SKM-1 treated with dmso at 0.1 percent for 144 hours (cell line): Measurements from ENCODE around the gene SAMD8.
A peak's percentile ranks its signal among the peaks of the same experiment; 100 is the strongest.
"Not testable (repeated sequence)": the region's sequence is repeated elsewhere in the genome, so short reads cannot be mapped to it uniquely, and the experiment has no call there.

ENCODE experiments used
- DNase-seq: peaks from one replicate; lab custom pipeline; 2025; ENCODE audit not compliant: unreplicated experiment; lab: John Stamatoyannopoulos, UW

Gene SAMD8

DNA sequence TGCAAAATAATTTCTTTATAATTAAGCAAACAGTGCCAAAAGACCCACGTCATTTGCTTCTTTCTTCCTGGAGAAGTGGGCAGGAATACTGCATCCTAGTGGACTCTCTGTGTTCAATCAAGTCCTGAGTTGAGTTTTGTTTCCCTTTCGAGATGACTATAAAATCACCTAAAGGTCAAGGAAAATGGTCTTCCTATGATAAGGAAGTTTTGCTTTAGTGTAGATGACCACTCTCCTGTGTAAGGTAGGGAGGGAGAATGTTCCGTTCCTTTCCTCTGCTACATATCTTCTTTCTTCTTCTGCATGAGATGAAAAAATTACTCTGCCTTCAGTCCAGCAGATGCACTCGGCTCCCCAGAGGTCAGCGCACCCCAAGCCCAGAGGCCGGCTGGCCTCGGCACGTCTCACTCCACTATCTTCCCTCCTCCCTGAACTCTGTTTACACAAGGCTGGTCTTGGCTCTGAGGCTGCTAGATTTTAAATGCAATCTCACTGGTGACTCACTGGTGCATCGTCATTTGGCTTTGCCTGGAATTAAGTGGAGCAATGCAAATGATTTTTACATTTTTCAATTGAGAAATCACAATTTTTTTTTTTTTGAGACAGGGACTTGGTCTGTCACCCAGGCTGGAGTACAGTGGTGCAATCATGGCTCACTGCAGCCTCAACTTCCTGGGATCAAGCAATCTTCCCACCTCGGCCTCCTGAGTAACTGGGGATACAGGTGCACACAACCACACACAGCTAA lies 80.5 kb downstream of the SAMD8 start:
- no peak for DNase-seq

DNA sequence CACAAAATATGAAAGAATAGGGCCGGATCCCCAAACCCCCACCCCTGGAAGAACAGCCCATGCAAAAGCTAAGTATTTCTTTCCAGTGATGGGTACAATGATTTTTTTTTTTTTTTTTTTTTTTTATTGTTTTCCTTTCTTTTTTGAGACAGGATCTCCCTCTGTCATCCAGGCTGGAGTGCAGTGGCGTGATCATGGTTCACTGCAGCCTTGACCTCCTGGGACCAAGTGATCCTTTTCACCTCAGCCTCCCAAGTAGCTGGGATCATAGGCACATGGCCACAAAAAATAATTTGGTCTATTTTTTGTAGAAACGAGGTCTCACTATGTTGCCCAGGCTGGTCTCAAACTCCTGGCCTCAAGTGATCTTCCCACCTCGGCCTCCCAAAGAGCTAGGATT lies 83.2 kb downstream of the SAMD8 start:
- DNase-seq: not testable (repeated sequence)

DNA sequence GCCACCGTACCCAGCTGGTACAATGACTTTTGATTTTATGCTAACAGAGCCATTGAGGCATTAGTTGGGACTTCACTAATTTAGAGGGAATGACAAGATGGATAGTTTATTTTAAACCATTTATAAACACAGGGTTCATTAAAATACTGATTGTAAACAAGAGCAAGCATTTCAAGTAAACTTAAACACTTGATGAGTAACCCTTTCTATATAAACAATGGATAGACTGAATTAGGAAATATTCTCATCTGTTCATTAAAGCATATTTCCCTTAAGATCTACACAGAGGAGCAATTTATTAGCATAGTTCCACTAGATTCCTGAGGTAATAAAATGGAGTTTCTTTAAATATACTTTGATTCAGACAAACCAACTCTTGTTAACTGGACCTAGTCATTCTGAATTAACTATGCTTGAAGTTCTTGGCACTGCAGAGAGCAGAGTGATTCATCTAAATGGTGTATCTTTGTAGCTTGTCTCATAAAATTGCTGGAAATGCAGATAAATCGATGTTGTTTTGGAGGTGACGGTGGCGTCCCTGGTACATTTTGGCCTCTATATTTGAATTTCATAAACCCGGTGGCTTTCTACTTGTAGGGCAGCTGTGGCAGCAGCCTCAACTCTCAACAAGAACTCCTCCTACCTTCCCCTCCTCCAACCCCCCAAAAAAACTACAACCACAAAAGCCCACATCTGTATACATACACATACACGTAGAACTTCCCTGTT lies 83.7 kb downstream of the SAMD8 start:
- no peak for DNase-seq

DNA sequence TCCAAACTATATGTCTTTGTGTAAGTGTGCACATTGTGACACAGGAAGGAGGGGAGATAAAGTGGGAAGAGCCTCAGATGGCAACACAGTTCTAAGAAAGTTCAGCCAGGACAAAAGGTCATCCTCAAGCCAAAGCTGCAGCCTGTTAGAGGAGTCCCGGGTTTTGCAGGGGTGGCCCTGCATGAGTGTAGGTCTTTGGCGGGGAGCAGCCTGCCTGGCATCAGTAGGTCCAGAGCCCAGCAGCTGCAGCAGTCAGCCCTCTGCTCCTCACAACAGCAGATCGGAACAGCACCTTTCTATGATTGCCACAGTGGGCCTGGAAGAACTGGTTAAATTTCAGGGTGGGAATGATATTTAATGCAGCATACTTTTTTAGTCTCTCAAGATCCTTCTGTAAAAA lies 85.6 kb downstream of the SAMD8 start:
- no peak for DNase-seq

DNA sequence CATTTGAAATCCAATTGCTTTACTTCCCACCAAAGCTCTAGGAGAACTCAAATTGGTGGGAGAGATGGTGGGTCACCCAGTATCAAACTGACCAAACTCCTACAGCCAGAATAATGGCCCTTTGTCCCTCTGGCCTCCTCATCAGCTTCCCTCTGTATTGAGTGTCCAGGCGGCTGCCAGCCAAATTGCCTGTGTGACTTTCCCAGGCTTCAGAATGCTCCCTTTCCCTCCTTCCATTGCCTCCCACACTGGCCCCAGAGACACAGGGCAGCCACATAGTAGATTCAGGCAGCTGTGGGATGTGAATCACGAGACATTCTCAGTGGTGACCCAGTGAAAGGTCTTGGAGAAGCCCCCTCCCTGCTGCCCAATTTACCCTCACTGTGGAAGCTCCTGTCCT lies 86.5 kb downstream of the SAMD8 start:
- no peak for DNase-seq

DNA sequence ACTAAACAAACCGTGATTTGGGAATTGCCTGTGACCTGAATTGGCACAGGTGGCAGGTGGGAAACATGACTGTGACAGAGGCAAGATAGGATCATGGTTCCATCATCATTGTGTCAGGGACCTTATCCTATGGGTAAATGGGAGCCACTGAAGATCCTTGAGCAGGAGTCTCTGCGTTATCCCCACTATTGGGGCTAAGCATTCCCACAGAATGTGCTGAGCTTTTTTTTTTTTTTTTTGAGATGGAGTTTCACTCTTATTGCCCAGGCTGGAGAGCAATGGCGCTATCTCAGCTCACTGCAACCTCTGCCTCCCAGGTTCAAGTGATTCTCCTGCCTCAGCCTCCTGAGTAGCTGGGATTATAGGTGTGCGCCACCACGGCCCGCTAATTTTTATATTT lies 88.5 kb downstream of the SAMD8 start:
- DNase-seq: not testable (repeated sequence)

DNA sequence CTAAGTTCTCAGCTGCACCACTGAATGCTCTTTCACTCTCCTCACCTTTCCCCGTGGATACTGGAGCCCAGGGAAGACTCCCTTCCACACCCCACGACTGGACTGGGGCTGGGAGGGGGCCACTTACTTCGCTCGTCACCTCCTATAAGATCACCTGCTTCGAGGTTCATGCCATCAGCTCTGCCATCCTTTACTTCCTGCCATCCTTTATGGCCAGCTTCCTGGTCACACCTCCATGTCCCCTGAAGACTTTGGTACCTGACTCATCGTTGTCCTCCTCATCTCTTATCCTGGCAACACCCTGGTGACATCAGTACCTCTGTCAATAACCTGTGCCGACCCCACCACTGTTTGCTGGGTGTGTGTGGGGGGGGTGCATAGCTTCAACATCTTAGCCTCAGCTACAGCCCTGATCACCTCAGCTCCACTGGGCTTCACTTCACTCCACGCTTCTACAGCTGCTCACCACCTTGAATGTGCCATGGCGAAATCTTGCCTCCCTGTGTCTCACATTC lies 90.4 kb downstream of the SAMD8 start:
- DNase-seq: no peak

DNA sequence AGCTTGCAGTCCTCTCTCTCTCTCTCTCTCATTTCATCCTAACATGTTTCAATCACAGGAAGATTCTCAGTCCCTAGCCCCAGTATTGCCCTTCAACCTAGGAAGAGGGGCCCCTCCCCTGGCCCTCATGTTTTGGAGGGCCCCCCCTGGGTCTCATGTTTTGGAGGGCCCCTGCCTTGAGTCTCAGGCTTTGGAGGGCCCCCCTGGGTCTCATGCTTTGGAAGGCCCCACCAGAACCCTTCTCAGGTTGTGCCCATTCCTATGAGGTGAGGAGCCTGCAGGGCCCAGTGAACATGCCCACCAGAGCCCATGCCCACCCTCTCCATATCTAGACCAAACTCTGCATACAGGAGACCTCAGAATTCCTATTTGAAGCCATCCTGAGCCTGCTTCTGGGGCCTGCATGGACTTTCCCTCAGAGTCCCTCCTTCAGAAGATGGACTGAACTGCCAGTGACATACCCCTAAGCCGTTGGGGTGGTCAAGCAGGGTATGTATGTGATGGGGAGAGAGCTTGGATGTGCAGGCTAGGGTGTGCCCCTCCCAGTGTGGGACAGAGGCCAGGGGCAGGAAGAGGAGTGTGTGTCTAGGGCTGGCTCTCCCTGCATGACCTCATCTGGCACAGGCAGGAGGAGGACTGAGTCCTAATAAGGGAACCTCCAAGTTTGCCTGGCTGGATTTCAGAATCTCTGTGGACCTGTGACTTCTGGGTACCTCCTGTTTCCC lies 91.0 kb downstream of the SAMD8 start:
- DNase-seq: no peak

DNA sequence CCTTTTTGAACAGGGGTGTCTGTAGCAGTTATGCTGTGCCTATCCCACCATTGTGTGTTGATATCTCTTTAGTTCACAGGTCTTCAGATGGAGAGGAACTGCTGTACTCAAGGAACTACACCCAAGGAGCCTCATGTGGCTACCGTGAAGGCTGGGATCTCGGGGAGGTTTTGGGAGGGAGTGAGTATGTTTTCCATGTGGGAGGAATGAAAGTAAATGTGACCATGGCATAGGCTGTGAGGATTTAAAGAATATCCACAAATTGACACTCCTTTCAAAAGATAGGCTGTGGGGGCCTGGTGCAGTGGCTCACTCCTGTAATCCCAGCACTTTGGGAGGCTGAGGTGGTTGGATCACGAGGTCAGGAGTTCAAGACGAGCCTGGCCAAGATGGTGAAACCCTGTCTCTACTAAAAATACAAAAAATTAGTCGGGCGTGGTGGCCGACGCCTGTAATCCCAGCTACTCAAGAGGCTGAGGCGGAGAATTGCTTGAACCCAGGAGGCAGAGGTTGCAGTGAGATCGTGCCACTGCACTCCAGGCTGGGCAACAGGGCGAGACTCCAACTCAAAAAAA lies 91.7 kb downstream of the SAMD8 start:
- not testable (repeated sequence) for DNase-seq

DNA sequence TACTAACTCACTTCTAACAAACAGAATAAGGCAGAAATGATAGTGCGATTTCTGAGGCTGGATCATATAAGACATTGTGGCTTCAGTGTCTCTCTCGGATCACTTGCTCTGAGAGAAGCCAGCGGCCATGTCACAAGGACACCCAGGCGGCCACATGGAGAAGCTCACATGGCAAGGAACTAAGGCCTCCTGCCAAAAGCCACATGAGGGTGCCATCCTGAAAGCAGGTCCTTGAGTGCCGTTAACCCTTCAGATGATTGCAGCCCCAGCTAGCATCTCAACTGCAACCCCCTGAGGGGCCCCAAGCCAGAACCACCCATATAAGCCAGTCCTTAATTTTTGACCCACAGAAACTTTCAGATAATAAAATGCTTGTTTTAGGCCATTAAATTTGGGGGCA lies 92.3 kb downstream of the SAMD8 start:
- no peak for DNase-seq

DNA sequence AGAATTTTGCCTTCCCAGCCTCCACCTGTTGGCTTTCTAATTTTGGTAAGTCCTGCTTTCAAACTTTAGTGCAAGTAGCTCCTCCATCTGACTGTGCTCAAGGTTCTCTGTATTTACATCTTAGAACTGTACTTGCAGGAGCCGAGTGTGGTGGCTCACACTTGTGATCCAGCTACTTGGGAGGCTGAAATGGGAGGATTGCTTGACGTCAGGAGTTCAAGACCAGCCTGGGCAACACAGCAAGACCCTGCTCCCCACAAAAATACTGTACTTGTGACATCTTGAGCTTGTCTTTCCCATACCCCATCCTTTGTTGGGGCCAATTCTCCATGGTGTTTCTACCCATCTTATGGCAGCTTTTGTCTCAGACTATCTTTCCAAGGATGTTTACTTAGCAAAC lies 94.5 kb downstream of the SAMD8 start:
- no peak for DNase-seq

DNA sequence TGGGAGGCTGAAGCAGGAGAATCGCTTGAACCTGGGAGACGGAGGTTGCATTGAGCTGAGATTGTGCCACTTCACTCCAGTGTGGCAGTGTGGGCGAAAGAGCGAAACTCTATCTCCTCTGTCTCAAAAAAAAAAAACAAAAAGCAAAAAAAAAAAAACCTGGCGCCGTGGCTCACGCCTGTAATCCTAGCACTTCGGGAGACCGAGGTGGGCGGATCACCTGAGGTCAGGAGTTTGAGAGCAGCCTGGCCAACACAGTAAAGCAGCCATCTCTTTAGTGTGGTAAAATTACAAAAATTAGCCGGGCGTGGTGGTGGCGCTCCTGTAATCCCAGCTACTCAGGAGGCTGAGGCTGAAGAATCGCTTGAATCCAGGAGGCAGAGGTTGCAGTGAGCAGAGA lies 95.2 kb downstream of the SAMD8 start:
- not testable (repeated sequence) for DNase-seq

DNA sequence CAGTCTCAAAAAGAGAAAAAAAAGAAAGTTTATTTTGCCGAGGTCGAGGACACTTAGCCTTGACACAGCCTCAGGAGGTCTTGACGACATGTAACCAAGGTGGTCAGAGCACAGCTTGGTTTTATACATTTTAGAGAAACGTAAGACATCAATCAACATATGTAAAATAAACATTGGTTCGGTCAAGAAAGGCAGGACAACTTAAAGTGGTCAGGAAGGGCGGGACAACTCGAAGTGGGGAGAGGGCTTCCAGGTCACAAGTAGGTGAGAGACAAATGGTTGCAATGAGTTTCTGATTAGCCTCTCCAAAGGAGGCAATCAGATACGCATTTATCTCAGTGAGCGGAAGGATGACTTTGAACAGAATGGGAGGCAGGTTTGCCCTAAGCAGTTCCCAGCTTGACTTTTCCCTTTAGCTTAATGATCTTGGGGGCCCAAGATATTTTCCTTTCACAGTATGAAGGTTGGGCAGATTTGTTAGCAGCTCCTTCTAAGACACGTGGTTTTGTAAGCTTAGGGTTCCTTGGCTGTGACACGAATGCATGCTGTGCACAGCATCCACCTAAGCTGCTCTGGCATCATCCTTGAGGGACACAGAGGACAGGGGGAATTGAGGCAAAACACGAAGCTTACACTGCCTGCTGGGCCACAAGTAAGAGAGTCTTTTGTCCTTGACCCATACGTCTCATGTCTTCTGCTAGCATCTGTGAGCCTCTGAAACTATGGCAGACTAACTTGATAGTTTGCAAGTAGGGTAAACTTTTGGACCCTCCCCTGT lies 95.8 kb downstream of the SAMD8 start:
- DNase-seq: no peak

DNA sequence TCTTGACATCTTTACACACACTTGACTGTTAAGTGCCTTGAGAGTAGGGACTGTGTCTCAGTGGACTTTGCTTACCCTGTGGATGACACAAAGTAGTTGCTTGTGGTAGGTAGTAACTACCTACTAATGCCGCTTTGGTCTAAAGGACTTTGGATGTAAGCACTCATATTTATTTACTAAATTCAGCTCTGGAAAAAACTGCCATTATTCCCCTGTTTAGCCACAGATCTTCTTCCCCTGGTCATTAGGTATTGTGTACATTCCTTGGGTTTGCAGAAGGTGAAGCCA lies 96.3 kb downstream of the SAMD8 start:
- DNase-seq: no peak

DNA sequence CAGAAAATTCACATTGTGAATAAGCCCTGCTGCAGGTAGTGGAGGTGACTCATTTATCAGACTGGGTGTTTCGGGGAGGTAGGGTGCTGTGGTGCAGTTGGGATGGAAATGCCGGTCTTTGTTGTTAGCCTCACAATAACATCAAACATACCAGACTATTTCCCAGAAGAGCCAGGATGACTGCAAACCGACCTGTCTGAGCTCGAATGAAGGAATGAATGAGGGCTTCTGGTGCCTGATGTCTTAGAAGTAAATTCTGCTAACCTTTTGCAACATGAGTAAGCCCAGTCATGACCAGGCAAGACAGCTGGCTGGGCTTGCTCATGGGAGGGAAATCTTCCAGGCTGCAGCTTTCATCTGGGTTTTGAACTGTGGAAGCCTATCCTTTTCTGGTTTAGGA lies 96.7 kb downstream of the SAMD8 start:
- DNase-seq: no peak

DNA sequence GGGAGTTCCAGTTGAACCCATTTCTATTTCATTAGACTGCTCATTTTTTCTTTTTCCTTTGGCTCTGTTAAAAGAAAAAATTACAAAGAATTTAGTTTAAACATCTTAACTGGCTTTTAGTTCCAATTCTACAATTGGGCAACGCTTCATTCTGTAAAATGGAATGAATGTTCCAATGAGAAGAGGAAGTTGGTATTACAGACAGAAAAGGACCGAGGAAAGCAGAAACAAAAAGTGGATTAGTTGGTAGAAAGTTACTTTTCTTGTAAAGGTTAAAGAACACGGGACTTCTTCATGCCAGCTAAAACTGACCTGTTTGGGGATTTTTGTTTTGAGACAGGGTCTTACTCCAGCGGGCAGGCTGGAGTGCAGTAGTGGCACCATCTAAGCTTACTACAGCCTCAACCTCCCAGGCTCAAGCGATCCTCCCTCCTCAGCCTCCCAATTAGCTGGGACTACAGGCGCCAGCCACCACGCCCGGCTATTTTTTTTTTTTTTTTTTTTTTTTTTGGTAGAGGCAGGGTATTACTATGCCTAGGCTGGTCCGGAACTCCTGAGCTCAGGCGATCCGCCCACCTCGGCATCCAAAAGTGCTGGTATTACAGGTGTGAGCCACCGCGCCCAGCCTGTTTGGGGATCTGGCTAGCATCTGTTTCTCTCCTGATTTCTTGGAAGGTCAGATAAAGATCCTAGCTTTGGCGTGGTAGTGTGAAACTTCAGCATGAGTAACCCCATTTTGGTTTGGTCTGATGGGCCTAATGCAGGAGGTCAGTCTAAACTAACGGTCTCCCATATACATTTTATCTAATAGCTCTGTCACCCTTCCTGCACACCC lies 97.8 kb downstream of the SAMD8 start:
- DNase-seq: no peak

DNA sequence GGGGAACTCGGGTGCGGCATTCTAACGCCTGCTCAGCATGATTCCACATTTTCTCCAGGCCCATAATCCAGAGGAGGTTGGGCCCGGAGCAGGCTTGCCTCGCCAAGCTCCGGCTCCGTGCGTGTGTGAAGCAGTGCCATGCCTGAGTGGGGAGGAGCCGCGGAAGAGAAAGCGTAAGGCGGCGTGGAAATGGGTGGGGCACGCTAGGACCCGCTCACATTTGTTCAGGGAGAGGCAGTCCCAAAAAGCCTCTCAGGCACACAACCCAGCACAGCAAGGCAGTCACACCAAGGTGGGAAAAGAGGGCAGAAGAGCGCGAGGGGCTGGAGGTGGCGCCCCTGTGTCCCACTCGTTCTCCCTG lies 98.4 kb downstream of the SAMD8 start:
- peak; percentile 39 for DNase-seq

DNA sequence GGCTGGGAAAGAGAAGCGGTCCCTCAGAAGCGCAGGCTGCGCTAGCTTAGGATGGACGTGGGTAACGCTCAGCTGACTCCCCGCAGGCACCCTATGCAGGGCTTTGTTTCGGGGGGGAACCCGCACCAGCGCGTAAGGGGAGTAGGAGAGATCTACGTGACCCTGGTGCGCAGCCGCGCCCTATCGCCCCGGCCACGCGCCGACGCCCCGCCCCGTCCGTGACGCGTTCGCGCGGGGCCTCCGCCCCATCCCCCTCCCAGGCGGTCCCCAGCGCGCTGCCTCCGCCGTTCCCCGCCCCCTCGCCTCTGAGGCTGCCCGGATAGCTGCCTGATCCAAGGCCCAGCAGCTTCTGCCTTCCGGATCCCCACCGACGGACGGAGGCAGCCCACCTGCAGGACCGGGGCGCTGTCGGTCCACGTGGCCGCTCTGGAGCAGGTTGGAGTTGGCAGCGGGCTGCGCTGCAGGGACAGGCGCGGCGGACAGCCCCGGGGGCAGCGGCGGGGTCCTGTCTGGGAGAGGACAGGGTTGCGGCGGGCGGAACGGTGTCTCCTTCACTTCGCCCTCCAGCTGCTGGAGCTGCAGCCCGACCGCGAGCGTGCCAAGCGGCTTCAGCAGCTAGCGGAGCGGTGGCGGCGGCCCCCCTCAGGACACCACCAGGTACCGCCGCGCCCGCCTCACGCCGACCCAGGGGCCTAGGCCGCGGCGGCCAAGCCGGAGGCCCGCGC lies 99.0 kb downstream of the SAMD8 start, which contains the start of gene VDAC2:
Gene VDAC2, plus strand, starts transcription at position 515 of the 725 bp plus-strand sequence. CDS start 363 bp downstream, outside the sequence.
- peak; percentile 89 for DNase-seq

DNA sequence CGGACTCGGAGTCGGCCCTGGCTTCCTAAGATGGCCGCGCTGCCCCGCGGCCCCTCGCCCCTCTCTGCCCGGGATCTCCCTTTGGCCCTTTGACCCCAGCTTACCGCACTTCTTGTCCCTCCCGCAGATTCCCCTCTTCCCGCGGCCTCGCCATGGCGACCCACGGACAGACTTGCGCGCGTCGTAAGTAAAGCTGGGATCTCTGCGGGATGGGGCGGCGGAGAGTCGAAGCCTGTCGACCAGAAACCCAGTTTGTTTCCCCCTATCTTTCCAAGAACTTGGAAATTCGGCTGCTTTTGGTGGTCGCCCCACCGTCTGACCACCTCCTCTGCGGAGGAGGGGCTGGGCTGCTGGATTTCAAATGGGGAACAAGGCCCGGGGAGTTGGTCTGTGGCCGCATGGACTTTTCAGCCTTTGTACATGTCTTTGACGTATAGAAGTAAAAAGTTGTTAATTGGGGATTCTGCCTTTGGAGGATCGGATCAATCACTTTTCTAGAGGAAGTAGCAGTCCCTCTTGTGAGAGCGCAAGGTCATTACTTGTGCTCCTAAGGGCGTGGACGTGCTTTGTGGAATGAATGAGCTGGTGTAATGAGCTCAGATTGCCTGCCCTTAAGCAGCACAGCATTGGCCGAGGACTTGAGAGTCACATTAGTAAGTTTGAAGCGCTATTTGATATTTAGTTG lies 99.7 kb downstream of the SAMD8 start:
- peak; percentile 21 for DNase-seq
